Measurements from ENCODE around the gene OLA1.

DNA sequence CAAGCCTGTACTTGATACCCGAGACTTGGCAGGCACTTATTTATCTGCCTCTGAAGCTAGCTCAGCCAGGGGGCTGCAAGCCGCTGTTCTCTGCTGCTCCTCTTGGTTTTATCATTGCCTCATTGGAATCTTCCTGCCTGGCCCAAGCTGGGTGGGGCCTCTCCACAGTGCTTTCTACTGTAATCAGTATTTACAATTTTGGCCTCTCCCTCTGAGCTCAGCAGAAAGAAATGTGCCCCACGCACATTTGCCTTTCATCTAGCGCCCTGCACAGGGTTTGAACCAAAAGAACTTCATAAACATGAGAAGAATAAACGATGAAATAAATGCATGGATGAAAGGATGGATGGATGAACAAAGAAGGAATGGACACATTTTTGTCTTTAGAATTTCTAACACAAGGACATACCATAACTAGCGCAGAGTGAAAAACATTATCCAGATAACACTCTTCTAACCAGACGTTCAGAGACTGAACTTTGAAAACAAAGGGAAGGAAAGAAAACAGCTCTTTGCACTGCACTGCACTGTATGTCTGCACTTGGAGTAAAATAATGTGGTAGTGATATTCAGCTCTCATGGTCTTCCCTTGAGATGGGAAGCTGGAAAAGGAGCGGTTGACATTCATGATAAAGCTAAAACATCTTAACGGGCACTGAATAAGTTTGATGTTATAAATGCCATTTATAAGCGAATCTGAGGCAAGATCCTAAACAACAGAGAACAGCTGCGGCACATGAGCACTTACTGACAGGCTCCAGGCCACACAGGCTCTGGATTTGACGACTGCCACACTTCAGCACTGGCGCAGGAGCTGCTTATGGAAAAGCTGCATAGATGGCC is 196.4 kb downstream of the OLA1 start:
- TF ChIP-seq, protein P1, sequence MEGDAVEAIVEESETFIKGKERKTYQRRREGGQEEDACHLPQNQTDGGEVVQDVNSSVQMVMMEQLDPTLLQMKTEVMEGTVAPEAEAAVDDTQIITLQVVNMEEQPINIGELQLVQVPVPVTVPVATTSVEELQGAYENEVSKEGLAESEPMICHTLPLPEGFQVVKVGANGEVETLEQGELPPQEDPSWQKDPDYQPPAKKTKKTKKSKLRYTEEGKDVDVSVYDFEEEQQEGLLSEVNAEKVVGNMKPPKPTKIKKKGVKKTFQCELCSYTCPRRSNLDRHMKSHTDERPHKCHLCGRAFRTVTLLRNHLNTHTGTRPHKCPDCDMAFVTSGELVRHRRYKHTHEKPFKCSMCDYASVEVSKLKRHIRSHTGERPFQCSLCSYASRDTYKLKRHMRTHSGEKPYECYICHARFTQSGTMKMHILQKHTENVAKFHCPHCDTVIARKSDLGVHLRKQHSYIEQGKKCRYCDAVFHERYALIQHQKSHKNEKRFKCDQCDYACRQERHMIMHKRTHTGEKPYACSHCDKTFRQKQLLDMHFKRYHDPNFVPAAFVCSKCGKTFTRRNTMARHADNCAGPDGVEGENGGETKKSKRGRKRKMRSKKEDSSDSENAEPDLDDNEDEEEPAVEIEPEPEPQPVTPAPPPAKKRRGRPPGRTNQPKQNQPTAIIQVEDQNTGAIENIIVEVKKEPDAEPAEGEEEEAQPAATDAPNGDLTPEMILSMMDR (IDR thresholded peaks at IDR 0.05): no peak
- TF ChIP-seq POLR2A (IDR thresholded peaks at IDR 0.05): no peak
- TF ChIP-seq POLR2AphosphoS5 (IDR thresholded peaks at IDR 0.05): no peak

Data from breast epithelium (tissue), 3 donors.